Stimulated activated CD8-positive, alpha-beta memory T cell treated with anti-CD3 and anti-CD28 coated beads, Interleukin-12 subunit alpha, Interleukin-12 subunit beta, amount 100 ng/mL, for 1 hour (primary cell): Measurements from ENCODE around the gene NTRK2.
"Not testable (repeated sequence)": the region's sequence is repeated elsewhere in the genome, so short reads cannot be mapped to it uniquely, and the experiment has no call there.

Experiments used
- DNase-seq: peaks from one replicate; pipeline ENCODE4 v3.0.0-alpha.2; 2020; ENCODE audit warnings: low read depth

NTRK2 gene

DNA sequence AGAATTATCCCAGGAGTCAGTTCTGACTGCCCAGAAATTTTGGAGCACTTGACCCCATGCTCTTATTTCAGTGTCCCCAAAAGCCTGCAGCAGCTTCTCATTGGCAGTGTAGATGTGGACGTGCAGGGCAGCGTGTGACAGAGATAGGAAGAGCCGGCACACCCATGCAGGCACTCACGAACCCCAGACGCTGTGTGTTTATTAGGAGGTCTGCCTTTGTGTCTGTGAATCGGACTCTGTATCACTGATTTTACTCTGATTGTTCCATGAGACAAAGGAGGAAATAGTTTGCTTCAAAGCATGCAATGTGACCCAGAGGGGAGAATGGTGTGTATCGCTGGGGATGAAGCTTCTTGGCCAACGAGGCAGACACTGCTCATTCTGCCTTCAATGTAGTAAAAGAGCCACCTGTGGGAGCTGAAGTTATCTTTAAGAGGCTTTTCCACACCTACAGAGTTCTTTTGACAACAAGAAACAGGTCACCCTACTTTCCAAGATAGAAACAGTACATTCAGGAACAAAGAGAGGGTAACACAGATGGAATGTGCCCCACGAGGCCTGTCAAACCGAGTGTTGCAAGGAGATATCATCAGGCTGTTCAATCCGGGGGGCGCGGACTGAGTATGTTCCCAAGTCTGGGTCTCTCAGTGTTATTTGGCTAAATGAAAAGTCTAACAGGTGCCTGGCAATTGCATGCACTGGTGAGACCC, 224.0 kb downstream of the NTRK2 start:
- no peak for DNase-seq

DNA sequence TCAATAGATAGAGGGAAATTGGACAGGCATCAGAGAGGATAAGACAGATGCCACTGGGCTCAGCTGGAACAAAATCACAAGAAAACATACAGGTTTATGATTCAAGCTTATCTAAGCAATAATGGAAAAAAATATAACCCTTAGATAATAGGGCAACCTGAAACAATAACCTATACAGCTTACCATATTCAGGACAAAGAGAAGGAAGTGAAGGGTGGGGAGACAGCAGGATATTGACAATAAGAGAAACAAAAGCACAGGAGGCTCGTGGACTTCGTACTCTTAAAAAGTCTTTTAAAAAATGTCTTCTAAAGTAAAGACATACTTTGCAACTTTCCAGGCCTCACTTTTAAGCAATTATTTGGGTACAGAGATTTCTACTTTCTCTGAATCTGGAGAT, 225.3 kb downstream of the NTRK2 start:
- DNase-seq, result no peak

DNA sequence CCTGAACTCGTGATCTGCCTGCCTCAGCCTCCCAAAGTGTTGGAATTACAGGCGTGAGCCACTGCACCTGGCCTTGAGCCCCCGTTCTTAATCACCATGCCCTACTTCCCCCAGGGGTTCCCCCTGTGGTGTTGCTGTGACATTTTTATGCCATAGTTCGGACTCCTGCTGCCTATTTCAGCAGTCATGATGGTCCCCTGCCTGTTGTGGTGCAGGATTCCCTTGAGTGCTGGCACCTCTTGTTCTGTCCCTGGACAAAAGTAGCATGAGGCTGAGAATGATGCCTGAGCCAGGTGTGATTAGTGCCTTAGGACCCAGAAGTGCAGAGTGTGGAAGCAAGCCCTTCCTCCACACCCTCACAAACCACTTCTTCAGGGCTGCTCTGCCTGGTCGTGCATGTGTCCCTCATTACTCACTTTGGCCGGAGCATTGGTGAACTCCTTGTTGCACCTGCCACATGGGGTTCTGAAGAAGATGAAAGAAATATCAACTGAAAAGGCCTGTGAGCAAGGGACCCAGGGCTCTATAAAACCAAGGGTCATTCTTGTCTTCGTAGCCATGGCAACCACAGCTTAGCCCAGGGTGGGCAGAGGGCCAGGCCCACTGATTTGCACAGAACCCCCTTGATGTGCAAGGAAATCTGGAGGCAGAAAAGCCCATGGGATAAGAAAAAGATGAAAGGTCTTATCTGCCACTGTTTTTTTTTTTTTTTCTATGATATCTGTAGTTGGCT, 228.0 kb downstream of the NTRK2 start:
- DNase-seq, result no peak

DNA sequence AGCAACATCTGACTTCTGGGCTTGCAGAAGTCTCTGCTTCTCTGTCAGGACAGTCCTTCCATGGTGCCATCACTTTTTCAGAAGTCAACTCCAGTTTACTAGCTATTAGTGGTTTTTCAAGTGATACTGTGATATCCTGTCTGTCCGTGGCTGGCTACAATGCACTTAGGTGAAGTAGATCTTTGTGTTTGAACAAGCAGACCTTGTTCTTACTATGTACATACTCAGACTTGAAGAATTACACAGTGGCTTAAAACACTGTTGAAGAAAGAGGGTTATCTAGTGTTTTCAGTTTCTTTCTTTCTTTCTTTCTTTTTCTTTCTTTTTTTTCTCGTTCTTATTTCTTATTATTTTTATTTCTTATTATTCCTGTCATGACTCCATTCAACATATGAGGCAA, 228.7 kb downstream of the NTRK2 start:
- DNase-seq, result no peak

DNA sequence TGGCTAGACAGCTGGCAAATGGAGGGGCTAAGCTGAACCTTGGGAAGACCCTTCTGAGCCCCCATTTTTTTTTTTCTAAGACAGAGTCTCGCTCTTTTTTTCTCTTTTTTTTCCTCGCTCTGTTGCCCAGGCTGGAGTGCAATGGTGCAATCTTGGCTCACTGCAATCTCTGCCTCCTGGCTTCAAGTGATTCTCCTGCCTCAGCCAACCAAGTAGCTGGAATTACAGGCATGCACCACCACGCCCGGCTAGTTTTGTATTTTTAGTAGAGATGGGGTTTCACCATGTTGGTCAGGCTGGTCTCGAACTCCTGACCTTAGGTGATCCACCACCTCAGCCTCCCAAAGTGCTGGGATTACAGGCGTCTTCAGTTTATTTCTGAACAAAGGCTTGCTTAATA, 229.1 kb downstream of the NTRK2 start:
- not testable (repeated sequence) for DNase-seq

DNA sequence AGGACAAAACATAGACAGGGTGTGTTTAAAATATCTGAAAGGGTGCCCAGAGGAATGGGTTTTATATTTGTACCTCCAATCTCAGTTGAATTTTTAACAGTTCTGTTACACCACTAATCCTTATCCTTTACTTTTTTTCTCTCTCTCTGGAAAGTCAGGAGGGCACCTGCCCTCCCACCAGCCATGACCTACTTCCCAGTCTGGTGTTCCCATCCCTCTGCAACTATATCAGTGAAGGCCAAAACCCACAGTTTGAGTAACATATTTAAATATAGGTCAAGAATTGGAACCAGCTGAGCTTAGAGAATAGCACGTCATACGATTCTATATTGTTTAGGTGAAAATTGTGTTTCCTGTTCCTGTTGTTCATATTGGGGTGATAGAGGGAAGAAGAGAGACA, 229.8 kb downstream of the NTRK2 start:
- DNase-seq, result no peak

DNA sequence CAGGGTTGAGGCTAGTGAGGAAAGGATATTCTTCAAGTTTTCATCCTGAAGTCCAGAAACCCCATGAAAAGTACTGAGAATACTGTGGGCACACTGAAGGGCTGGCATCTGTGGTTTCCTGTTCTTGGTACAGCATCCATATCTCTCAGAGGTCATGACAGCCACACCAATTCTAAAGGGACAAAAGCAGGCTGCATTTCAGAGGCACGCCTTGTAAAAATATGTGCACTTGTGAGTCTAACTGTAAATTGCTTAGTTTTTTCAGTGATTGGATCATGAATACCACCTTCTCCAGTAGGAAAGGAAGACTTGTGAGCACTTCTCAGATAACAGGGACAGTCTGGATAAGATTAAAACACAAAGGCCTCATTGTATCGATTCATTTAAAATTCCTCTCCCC, 230.9 kb downstream of the NTRK2 start:
- no peak for DNase-seq

DNA sequence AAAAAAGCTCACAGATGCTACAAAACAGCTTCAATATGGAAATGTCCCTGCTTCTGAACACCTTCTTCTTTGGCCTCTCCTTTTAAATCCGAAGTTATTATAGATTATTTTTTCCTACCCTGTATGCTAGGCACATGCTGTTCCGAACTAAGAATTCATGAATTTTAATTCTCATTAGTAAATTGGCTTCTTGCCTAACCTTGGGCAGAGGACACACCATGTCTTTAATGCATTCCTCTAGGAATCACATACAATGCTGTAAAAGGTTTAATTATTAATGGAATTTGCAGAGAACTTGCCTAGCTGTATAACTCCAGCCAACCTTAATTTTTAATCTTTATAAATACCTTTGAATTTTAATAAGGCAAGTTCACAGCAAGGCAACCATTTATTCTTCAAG, 234.4 kb downstream of the NTRK2 start:
- no peak for DNase-seq

DNA sequence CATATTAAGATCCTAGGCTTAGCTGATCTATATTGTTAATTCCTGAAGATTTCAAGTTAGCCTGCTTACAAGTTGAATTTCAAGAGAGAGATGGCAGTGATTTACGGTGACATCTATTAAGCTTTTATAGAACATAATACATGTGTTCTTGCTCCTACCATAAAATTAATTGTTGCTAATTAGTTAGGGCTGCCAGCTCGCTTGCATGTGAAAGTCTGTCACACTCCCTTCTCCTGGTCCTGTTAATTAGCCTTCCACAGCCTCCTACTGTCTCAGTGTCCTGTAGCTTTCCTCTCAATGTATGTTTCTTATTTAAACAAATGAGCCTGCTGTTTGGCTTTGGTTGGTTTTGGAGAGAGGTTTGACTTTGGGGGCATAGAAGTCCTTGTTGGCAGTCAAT, 247.2 kb downstream of the NTRK2 start:
- DNase-seq, result no peak

DNA sequence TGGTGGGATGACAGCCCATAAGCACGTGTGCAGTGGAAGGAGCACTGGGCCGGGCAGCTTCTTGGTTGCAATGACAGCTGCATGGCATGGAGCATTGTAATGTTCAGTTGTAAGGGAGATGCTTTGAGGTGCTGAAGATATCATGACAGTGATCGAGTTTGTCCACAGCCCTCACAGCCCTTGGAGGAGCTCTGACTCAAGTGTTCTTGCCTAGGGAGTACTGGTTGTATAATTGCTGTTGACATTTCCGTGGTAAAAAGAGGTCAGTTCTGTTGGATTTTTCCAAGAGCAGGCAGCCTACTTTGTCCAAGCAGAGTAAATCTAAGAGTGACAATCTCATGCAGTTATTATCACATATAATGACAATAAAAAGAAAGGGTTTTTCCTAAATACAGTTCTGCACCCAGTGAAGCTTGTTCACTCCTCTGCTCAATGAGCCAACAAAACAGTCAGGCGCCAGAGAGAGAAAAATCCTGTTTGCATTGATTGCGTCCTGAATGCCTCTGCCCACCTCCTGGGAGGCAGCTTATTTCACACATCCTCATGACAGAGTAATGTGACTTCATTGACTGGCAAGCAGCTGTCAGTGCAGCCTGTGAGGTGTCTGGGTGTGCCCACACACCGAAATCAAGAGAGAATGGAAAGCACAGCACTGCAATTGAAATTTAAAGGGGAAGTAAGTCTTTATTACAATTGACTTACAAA, 248.0 kb downstream of the NTRK2 start:
- DNase-seq, result no peak

DNA sequence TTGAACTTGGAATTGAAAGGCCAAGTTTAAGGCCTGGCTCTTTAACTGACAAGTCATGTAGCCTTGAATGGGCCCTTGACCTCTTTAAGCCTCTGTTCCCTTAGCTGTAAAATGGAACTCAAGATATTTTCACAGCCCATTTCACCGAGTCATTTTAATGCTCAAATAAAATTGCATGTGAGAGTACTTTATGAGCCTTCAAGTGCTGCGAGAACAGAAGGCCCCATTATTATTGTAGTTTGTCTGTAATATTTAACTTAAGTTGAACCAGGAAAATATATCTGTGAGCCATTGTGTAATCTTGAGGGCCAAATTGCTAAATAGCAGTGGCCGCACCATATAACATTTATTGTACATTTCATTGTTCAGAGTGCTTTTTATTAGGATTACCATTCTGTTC, 249.9 kb downstream of the NTRK2 start:
- DNase-seq, result no peak

DNA sequence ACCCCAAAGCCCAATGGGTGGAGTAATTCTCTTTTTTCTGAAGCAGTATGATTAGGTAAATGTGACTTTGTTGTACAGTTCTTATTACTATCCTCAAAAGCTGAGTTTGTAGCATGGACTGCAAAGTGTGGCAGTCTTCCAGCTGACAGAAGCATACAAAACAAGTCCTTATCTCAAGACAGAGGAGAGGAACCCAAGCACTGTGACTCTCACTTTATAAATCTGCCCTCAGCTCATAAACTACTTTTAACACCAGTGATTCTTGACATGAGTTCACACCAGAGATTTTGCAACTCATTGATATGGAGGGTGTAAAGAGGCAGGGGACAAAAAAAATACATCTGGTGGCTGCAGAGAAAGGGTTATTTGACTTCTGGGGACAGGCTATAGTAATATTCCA, 251.6 kb downstream of the NTRK2 start:
- DNase-seq, result no peak

DNA sequence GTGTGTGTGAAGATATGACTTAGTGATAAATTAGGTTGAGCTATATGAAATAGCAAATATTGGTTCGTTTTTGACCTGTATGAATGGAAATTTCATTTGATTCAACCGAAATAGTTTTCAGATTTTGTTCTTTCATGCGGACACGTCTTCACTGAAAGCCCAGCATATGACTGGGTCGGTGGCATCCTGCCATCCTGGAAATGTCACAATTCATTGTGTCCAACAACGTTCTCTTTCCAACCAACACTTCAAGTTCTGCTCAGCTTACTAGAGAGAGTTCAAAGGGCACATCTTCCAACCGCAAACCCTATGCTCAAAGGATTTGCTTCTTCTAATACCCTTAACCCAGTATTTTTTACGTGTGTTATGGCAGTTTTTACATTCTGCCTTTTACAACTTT, 252.5 kb downstream of the NTRK2 start:
- no peak for DNase-seq

DNA sequence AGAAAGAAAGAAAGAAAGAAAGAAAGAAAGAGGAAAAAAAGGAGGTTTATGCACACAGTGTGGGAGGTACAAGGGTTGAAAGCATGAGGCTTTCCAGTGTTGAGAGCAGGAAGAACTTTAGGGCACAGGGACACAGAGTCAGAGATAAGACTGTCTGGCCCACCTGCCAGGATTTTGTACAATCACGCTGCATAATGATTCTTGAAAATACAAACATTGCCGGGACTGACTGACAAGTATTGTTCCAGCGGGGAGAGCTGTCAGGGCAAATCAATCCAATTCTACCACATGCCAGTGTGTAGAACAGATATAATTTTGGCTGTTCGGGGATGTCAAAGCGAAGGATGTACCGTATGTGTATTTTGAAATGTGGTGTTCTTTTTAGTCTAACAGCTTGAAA, 254.7 kb downstream of the NTRK2 start:
- no peak for DNase-seq

DNA sequence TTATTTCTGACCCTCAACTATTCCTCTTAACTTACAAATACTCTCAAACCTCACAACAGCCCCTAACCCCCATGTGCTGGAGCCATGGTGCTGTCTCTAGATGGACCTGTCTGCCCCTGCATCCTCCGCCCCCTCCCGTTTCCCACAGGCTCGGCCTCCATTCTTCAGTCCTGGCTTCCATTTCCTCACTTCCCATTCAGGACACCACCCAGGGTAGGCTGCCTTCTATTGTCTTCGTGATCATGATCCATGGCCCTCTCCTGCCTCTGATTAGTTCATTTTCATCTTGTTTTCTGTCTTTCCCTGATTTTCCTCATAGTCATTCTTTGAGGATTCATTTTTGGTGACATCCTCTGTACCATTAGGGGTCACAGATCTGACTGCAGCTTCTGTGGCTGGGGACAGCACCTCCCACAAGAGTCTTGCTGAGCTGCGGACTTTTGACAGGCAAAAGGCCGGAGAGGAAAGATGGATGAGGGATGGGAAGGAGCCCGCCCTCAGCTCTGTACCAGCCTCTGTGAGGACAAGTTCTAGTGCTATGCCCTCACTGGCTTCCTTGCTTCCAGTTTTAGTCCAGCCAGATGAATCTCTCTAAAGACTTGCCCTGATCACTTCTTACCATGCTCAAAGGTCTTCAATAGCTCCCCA, 255.8 kb downstream of the NTRK2 start:
- DNase-seq, result no peak

DNA sequence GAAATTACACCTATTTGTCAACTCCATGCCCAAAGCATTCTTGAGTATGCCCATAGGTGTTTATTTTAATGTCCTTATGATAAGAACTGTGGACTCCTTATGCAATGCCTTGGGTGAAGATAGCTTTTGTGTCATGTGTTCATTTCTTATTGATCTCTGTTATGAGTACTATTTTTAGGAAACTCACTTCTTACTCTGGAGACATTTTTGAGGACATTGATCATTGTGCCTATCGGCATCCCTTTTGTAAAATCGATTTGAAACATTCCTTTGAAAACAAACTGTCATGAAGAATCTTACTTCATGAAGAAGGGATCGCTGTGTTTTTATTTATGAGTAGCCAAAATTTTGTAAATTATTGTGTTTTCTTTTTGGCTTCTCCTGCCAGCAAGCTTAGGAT, 257.3 kb downstream of the NTRK2 start:
- DNase-seq, result no peak

DNA sequence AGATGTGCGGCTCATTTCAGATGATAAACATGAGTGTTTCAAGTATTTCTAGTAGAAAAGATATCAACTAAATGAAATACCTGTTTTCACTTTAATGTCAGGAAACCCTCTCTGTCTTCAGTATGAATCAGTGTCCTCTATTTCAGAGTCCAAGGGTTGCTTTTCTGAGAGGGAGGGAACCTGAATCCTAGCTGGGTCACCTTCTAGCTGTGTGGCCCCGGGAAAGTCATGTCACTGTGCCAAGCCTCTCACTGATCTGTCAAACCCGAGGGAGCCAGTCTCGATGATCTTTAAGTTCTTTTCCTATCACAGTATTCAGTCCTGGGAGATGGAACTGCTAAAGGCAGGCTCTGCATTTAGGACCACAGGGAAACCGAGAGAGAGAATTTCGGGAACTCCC, 258.9 kb downstream of the NTRK2 start:
- DNase-seq, result no peak

DNA sequence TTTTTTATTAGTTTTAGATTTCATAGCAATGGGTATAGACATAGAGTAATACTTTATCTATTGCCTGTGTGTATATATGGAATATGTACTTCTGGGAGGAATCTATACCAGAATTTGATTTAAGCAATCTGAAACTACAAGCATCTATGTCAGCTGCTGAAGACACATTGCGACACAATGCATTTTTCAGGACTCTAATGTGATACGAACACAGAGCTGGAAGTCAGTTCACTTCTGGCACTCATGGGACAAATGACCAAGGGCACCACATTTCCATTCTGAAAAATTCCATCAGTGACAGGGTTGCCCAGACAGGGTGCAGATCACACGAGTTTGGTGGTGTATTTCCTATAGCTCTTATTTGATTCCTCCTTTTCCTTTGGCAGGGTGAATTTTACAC, 259.5 kb downstream of the NTRK2 start:
- DNase-seq, result no peak

DNA sequence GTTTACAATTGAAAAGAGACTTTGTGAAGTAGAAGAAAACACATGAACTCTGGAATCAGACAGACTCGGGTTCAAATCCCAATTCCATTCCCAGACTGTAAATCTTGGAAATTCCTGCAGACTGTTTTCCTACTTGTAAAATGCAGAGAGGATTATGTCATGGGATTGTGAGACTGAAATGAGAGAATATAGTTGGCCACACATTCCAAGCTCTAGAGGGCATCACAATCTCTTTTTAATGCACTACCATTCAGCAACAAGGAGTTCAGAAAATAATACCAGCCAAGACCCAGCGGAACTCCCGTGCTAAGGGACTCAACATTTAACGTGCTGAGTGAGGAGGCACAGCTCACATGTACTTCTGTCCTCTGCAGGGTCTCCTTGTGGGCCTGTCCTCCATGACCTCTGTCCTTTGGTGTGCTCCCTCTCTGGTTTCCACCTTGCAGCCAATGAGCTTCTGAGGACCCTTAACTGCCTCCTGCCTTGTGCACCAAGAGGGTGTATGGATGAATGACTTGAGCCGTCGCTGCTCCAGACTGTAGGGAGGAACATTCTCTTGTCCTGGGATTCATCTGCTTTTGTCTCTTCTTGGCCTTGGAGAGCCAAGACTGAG, 263.5 kb downstream of the NTRK2 start:
- no peak for DNase-seq

DNA sequence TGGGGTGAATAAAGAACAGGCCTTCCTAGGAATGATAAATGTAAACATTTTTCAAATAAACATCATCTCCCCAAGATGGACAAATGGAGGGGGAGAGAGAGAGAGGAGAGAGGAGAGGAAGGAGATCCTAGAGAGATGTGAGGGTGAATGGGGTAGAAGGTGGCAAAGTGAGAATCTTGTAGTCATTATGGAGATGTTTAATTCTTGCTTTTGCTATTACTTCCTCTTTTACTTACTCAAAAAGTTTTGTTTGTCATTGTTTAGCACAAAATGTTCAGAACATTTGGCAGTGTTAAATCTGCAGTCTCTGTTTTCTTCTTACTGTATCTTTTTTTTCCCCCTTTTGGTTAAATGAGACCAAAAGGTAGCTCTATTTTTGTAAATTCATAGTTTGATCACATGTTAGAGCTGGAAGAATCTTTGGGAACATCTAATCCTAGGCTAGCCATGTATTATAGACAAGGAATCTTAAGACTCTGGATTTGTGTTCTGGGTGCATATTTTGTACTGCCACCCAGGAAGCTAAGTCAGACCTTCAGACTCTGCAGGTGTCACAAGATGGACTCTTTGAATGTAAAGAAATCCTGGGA, 266.1 kb downstream of the NTRK2 start:
- DNase-seq, result no peak

DNA sequence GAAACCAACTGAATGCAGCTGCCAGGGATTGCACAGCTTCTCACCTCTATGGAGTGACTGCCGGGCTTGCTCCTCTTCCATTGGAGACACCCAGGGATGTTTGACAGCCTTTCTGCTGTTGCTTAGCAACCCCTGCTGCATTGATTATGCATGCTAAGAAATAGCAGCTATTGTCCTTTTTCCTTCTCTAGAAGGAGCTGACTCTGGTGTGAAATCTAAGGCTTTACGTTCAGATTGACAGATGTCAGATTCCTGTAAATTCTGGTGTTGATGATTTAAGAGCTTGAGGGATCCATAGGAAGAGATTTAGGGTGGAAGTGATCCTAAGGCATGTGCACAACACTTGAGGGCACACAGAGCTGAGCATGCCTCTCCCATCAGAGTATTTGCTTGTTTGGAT, 267.7 kb downstream of the NTRK2 start:
- DNase-seq, result no peak

DNA sequence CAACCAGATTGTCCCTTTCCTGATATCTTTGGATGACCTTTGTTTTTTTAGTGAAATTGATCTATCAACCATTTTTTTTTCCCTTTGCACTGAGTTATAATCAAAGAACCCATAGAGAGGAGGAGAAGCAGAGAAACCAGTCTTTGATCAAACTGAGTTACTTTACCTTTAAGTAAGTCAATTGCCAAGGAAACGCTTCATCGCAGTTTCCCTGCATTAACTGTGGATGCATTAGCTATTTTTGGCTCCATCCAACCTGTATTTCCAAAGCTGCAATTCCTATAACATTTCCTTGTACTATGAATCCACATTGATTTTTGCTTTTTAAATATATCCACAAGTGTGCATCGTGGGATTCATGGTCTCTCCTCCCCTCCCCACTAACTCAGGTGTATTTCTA, 268.1 kb downstream of the NTRK2 start:
- no peak for DNase-seq
